ENCODE data around the gene SYTL2.
"Not testable (repeated sequence)": the region's sequence is repeated elsewhere in the genome, so short reads cannot be mapped to it uniquely, and the experiment has no call there.

SYTL2 gene

GRCh38 chr11:85787168-85787567 is 23.8 kb downstream of the SYTL2 start:
- no peak for DNase-seq

DNA sequence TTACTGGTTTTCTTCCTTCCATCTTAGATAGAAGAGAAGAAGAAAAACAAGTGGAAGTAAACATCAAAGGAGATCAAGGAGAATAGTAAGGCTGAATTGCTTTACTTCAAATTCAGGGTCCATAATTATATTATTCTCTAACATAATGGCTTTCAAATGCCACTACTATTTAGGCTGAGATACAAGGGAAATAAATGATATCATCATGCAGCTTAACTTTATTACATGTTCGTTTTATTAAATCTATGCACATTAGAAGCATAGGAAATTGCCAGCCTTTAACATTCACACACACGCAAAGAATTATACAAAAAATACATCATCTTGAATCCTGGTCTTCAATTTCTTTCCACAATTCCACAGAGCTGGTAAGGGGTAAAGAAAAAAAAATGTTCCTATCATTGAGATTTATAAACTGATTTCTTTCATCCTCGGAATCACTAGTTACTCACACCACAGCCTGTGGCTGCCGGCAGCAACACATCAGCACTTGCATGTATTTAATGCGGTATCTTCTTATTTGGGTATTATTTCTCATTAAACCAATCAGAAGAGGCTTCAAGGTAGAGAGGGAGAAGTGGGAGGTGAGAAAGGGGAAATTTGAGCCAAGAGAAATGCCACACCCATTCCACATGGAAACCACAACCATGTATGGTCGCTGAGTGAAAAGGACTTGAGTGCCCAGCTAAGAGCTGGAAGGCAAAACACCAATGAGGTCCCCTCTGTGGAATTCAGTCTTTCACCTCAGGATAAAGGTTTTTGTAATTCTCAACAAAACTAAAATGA is 26.3 kb downstream of the SYTL2 start:
- no peak for DNase-seq

DNA sequence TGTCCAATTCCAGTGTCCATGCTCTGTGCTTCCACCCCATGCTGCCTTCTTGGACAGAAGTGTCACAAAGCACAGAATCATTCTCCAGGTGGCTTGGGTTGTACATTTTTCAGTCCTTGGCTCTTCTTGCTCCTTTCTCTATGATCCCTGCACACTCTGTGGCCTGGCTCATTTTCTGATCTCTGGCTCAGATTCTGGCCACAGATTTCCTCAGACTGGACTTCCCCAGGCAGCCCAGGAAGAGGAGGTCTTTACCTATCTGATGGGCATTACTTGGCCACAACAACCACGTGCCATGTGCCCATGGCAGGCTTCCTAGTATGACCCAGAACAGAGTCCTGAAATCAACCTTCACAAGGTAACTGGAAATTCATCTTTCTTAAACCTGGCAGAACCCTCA is 27.2 kb downstream of the SYTL2 start:
- no peak for DNase-seq

- not testable (repeated sequence) for DNase-seq
These were observed 30.0 kb downstream of the SYTL2 start for GRCh38 chr11:85780780-85781517.

DNA sequence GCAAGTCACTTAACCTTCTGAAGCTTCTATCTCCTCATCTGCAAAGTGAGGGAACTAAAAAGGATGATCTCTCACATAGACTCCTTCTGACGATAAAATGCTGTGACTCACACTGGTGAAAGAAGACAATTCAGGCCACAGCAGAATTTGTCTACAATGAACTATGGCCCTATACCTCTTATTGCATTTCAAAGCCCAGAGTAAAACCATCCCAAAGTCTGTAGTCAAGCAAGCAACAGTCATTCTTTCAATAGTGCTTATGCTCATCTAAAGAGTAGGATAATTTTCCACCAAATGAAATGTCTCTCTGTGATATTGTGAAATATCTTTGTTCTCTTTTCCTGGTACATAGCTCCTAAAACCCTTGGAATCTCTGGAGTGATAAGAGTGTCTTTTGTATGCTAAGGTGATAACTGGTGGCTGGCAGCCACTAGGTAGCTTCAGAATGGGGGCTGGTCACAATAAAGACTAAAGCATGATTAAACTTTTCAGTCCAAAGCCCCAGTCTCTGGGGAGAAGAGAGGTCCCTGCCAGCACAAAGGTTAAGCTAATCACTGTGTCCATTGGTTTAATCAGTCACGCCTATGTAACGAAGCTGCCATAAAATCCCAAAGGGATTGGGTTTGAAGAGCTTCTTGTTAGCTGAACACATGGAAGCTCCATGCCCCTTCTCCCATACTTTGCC is 30.8 kb downstream of the SYTL2 start:
- no peak for DNase-seq

DNA sequence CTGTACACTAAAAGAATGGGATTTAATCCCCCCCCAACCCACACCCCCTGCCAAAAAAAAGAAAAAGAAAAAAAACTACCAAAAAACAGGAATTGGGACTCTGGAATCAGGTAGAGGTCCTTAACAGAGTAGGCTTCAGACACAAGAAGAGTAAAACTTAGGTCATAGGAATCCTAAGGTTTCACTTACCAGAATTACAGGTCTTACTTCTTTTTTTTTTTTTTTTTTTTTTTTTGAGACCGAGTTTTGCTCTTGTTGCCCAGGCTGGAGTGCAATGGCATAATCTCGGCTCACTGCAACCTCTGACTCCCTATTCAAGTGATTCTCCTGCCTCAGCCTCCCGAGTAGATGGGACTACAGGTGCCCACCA is 33.4 kb downstream of the SYTL2 start:
- DNase-seq = not testable (repeated sequence)

DNA sequence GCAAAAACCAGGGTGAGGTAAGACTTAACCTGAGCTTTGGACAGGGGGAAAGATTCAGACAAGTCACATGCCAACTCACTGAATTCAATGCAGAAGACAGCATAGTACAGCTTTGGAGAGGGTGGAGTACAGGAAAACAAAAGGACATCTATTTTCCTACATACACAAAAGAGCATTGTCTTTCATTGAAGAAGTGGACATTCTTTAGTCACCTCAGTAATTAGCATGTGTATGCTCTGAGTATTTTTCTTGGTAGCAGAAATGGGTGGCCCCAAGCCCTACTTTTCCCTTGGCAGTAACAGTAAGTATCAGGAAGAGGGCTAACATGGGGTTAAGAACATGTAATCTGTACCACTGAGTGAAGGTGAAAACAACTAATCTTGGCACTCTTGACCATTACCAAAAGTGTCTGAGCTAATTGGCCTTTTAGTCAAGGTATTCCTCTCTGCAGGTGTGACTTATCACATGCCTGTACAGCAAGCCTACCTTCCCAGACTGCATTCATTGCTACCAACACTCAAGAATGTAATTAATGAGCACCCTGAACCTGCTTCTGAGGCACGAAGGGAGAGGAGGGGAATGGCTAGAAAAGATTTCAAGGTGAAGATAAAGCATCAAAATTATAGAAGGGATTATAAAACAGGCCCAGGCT is 33.9 kb downstream of the SYTL2 start:
- no peak for DNase-seq

- no peak for DNase-seq
These were observed 36.5 kb downstream of the SYTL2 start for GRCh38 chr11:85774256-85775101.

DNA sequence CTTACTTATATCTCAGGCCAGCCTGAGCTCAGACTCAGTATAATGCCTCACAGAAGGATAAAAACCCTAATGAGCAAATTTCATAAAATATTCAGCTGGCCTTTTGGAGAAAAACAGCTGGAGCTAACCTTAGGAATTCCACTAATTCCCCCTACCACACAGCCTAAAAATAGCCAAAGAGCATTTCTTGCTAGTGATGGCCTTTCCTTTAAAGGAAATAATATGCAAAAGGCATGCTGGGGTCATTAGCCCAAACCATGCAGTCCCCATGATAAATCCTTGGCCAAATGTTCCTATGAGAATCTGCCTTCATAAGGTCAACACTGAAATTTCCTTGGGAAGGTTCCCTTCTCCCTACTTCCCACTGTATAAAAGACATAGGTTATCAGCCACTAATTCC is 38.2 kb downstream of the SYTL2 start:
- DNase-seq = no peak

DNA sequence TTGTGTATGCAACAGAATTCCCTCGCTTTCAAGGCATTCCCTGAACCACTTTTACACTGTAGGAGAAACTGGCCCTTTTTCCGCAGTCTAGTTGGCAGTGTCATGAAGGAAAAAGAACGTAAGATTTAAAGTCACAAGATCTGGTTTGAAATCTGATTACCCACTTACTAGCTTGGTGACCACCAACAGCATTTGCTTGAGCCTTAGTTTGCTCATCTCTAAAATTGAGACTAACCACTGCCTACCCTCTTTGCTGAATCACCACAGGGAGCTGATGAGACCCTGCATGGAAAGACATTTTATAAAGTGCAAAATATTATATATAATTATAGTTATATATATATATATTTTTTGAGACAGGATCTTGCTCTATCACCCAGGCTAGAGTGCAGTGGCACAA is 39.4 kb downstream of the SYTL2 start:
- DNase-seq = no peak

DNA sequence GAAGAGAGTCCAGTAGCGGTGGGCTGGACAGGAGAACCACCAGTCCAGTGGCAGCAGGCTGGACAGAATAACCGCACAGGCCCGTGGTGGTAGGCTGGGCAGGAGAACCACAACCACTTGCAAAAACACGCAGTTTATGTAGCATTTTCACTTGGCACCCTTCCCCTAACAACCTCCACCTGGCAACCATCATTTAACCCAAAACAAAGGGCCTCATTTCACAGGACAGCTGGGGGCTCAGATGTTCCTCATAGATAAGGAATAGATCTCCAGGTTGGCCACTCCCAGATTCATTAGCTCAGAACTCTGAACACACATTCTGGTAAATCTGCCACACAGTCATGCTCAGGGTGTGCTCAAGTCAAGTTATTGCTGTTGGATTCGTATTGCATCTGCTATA is 41.2 kb downstream of the SYTL2 start:
- DNase-seq = no peak

DNA sequence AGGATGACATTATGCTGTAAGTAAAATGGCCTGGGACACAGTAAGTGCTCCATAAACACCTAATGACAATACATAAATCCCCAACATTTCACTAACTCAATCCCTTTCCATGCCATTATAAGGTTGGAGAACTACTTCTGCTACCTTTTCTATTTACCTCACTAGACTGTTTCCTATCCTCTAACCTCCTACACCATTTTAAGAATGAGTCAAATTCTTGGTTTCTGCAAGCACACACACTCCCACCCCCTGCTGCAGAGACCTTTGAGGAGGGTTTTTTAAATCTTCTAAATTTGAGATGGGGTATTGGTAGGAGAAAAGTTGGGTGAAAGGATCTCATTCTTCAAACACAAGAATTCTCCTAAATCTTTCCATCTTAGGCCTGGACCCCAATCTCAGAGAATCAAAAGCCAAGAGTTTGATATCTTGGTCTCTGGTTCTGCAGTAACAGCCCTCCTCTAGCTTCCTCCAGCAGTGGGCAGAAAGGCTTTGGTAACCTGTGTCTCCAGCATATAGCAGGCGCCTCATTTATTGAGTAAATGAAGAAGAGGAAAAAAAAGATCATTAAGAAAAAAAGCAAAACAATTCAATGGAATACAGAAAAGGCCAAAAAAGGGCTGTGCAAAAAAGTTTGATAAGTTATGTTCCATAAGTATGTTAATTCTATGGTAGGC is 42.3 kb downstream of the SYTL2 start:
- no peak for DNase-seq

DNA sequence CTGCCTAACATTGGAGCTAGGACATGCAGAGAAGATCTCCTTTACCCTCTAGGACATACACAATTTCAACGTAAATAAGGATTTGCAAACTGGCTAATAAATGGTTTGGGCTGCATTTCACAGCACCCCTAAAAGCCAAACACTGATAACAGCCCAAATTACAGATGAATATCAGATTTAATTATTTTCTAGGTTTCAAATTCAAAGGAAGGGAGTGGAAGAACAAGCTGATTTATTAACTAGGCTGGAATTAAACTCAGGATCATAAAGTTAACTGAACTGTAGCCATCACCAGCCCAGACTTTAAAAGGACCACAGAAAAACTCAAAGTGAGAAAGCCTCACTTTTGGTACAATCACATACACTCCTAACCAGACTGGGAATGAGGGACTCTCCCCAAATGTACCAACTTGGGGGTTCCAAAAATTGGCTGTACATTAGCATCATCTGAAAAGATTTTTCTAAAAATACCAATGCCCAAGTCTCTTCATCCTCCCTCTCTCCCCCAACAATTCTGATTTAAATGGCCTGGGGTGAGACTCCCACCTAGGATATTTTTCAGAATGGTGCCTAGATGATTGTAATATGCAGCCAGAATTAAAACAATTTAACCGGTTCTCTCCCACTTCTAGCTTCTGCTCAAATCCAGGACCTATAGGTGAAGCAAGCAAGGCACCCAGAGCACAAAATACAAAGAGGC is 43.5 kb downstream of the SYTL2 start:
- no peak for DNase-seq

- no peak for DNase-seq
These were observed 44.2 kb downstream of the SYTL2 start for GRCh38 chr11:85766721-85767161.

GRCh38 chr11:85764796-85765195 is 46.1 kb downstream of the SYTL2 start:
- DNase-seq = no peak

GRCh38 chr11:85762226-85762625 is 48.7 kb downstream of the SYTL2 start:
- DNase-seq = no peak

DNA sequence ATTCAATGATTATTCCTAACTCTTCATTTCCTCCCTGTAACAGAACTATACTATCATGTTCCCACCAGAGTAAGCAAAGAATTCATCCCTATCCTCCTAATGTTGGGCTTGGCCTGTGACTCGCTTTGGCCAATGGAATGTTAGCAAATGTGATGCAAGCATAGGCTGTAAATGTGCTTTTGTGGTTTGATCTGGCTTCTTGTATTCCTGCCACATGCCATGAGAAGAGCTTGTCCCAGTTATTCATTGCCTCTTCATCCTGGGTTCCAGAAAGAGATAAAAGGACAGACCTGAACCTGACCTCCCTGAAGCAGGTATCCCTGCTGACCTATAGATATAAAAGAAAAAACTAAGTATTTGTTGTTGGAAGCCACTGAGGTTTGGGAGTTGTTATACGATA is 51.0 kb downstream of the SYTL2 start:
- no peak for DNase-seq

GRCh38 chr11:85758480-85759039 is 52.4 kb downstream of the SYTL2 start:
- no peak for DNase-seq

DNA sequence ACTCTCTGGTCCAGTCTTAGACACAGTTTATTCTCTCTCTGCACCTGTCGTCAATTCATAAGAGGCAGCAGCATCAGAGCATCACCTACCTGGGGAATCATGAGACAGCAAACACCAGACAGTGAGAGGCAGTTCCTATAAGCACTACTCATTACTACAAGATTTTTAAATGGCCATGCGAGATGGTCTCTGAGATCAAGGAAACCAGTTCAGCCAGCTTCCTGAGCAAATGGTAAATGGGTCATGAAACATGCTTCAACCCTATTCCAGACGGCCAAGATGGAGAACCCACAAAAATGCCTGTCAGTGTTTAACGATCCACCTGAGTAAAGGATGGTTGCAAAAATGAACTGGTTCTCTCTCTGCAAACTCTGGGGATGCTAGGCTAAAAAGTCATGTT is 52.9 kb downstream of the SYTL2 start:
- no peak for DNase-seq

DNA sequence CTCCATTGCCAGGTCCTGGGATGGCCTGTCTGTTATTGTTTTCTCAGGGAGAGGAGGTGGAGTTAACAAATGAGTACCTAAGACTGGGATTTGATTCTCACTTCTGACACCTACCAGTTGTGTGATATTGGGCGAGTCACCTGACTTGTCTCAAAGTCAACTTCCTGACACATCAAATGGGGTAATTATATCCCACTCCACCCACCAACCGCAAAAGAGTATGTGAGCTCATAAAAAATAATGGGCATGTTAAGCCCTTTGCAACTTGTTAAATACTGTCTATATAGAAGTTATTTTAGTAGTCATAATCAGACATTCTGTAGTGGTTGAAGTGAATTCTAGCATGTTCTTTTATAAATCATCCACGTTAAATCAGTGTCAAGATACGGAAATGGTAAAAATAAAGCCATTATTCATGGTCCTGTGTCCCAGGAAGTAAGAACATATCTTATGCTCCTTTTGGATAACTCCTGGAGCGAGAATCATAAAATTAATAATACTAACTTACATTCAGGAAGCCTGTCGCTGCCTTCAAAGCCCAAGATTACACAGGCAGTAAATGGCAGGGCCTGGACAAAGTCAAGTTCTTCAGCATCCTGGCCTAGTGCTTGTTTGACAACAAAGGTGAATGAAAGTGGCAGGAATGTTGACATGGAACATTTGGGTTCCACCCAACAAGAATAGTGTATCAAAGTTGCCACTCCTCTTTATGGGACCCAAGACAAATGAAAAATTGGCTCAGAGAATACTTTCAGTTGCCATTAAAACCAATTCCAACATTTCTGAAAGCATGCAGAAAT is 54.3 kb downstream of the SYTL2 start:
- DNase-seq = no peak
